Measurements from ENCODE around the gene RIPK1.

GRCh38 chr6:3142536-3142935 is 74.2 kb downstream of the RIPK1 start:
- TF ChIP-seq CTCF (IDR thresholded peaks at IDR 0.05; ENCODE audit: low read length) = no peak
- no peak for TF ChIP-seq EZH2 (IDR thresholded peaks at IDR 0.05; ENCODE audit: borderline replicate concordance, low read length)

Data from OCI-LY1 (cell line).